HG03159 (cell line): ENCODE results near the gene CTNNA1.
"Not testable (repeated sequence)": the region's sequence is repeated elsewhere in the genome, so short reads cannot be mapped to it uniquely, and the experiment has no call there.

Experiments used
- ATAC-seq: cut with Tn5 transposase; IDR thresholded peaks from one replicate; pipeline ENCODE4 v1.9.1; 2021; ENCODE audit warnings: mild to moderate bottlenecking, moderate library complexity; ENCODE audit not compliant: unreplicated experiment

The CTNNA1 gene

DNA sequence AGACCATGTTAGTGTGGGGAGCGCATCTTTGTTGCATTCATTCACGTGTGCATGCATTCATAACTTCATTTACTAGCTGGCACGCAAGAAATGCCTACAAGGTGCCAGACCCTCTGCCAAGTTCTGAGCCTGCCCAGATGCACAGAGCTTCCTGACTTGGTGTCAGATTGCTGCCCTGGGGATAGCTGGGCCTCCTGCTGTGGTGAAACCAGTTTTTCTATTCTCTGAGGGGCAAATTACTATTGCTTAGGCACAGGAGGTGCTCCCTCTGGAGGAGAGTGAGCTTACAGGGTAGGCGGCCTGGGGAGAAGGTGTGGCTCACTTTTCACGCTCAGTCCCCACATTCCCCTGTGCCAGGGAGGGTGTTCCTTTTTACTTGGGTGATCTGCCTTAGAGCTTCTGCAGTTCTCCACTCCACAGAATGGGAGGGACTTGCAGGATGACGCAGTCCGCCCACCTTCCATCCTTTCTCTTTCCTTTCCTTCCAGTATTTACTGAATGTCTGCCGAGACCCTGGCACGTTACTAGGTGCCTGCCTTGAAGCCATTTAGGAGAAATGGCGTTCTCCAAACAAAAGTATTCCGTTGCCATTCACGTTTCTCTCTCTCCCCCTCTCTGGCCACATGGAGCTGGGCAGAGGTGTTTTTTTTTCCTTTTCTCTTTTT lies 27.9 kb upstream of the CTNNA1 start:
- no peak for ATAC-seq

DNA sequence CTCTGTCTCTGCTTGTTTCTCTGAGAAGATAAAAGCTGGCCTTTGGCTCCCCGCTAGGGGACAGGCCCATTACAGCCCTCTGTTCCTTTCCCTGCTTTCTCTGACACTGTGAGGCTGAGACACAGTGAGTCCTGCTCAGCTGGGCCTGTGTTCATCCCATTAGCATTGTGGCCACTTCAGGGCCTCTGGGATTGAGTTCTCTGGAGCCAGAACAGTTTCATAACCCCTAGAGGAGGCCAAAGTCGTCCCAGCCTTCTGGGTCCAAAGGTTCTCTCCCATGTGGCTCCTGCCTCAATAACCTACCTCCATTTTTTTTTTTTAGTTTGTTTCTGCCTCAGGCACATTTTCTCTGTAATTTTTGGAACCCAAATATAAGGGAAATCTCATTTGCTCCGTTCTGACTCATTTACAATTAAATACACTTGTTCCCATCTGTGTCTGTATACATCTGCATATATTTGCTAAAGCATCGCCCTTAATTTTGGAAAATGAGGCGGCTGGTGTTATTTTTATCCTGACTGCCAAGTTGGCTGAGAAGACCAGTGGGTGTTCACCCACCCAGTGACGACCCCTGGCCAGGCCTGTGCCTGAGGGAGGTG lies 27.3 kb upstream of the CTNNA1 start:
- ATAC-seq = no peak

GRCh38 chr5:138726848-138727247 lies 26.4 kb upstream of the CTNNA1 start:
- no peak for ATAC-seq

DNA sequence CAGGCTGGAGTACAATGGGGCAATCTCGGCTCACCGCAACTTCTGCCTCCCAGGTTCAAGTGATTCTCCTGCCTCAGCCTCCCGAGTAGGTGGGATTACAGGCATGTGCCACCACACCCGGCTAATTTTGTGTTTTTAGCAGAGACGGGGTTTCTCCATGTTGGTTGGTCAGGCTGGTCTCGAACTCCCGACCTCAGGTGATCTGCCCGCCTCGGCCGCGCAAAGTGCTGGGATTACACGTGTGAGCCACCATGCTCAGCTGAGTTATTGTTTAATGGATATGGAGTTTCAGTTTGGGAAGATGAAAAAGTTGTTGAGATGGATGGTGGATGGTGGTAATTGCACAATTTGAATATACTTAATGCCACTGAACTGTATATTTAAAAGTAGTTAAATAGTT lies 22.7 kb upstream of the CTNNA1 start:
- not testable (repeated sequence) for ATAC-seq

- ATAC-seq = no peak
Measured at GRCh38 chr5:138732466-138732865, 20.8 kb upstream of the CTNNA1 start.

DNA sequence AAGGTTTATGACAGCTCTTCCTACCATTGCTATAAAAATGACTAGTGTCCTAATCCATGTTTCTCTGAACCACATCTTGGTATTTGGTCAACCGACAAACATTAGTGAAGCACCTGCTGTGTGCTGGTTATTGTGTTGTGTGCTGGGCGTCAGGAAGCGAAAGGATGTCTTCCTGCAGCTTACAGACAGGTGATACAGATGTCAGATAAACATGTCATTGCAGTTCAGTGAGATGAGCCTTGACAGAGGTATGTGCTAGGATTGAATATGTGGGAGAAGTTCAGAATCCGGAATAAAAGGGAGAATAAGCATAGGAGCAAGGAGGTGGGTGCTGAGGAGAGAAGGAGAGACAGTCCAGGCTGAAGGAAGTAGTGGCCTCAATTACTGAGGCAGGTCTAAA lies 20.3 kb upstream of the CTNNA1 start:
- ATAC-seq = no peak

GRCh38 chr5:138733509-138733908 lies 19.7 kb upstream of the CTNNA1 start:
- ATAC-seq = no peak

DNA sequence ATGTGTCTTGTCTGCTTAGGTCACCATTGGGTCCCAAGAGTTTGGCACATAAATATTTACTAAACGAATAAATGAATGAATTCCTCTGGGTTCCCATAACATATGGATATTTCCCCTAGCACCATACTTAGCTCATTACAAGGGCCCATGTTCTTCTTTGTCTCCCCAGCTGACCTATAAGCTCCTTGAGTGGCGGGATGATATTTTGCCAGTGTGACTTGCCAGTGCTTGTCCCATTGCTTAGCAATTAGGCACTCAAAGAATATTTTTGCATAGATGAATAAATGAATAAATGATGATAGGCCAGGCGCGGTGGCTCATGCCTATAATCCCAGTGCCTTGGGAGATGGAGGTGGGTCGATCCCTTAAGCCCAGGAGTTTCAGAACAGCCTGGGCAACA lies 16.9 kb upstream of the CTNNA1 start:
- no peak for ATAC-seq

- ATAC-seq = no peak
Measured at GRCh38 chr5:138737494-138738265, 15.5 kb upstream of the CTNNA1 start.

DNA sequence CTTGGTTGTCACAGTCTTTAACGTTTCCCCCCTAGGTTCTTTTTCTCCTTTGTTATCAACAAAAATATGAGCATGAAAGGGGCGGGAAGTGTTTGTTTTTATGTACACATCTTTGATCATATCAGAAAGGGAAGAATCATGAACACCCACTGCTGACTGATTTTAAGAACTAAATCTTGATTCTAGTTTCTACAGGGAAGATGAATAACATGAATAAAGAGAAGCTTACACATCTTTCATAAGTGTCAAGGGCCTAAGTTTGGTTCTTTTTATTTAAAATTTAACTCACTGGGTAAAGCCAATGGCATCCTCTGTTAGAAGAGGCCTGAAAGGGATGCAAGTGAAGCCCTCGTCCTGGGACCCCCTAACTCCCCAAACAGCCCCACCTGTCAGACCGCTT lies 14.8 kb upstream of the CTNNA1 start:
- no peak for ATAC-seq

DNA sequence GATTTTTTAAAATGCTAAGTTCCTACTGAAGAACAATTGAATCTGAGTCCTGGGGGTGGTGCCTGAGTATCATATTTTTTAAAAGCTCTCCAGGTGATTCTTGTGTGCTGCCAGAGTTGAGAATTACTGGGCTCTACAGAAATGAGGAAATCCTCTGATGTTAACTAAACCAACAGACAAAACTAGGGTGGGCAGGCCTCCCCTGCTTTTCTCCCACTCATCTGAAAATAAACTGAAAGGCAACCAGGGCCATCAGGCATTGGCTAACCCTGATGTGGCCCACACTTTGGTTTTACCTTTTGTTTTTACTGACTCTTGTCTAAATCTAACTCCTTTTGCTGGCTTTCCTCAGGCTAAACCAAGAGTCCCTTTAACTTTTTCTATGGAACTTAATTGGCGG lies 13.3 kb upstream of the CTNNA1 start:
- ATAC-seq = no peak

GRCh38 chr5:138743484-138743883 lies 9.7 kb upstream of the CTNNA1 start:
- ATAC-seq = no peak

- no peak for ATAC-seq
Measured at GRCh38 chr5:138745268-138745667, 8.0 kb upstream of the CTNNA1 start.

GRCh38 chr5:138748630-138749081 lies 4.6 kb upstream of the CTNNA1 start:
- ATAC-seq = no peak

- not testable (repeated sequence) for ATAC-seq
Measured at GRCh38 chr5:138751344-138751743, 1.9 kb upstream of the CTNNA1 start.

GRCh38 chr5:138752341-138752950 lies 779 bp upstream of the CTNNA1 start:
- no peak for ATAC-seq

- ATAC-seq = no peak
Measured at GRCh38 chr5:138753794-138754698, 821 bp downstream of the CTNNA1 start.

DNA sequence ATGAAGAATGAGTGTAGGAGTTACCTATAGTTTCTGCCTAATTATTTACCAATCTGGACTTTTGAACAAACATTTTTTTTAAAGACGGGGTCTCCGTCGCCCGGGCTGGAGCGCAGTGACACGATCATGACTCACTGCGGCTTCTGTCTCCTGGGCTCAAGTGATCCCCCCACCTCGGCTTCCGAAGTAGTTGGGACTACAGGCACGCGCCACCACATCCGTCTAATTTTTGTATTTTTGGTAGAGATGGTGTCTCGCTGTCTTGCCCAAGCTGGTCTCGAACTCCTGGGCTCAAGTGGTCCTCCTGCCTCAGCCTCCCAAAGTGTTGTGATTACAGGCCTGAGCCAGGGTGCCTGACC lies 1.5 kb downstream of the CTNNA1 start:
- no peak for ATAC-seq

DNA sequence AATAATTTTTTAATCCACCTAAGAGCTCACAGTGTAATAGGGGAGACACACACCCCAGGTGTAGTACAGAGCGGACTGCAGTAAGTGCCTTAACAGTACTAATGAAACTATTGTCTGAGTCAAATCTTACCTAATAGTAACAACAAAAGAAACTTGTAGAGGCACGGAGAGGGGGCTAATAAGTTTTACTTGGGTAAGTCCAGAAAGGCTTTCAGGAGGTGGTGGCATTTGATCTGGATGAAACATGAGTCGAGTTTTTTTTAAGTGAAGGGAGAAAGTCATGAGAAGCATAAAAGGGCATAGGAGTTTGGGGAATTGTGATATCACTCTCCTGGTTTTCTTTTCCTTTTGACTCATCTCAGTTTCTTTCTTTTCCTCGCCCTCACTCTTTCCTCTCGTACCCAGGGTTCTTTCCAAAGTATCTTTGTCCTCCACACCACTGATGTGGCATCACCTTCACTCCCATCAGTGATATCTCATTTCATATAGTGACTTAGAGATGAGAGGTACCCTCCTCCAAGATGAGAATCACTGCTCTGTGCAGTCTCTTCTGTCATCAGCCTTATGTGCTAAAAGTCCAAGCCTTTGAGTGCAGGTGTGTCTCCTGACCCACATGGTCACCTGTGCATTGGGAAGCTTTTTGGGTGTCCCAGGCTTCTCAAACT lies 2.0 kb downstream of the CTNNA1 start:
- no peak for ATAC-seq
